Fibroblast of lung (primary cell): Measurements from ENCODE around the gene GSE1.

Experiments
- EZH2 ChIP-seq: IDR thresholded peaks from 2 replicates; pipeline ENCODE4 v1.5.1; 2012; ENCODE audit warnings: low read length, control low read depth, mild to moderate bottlenecking; ENCODE audit errors: missing control alignments
- TF ChIP-seq, protein P1 (sequence below), 2 donors: IDR thresholded peaks in 1 of 2; conservative IDR thresholded peaks in 1 of 2; 1 replicate in 1 of 2; 2 replicates in 1 of 2; pipeline ENCODE4 v1.5.1; 2011 to 2012; ENCODE audit warnings: low read length in 2 of 2, control low read depth in 1 of 2, inconsistent platforms in 1 of 2, low read depth in 1 of 2, mild to moderate bottlenecking in 1 of 2

DNA sequence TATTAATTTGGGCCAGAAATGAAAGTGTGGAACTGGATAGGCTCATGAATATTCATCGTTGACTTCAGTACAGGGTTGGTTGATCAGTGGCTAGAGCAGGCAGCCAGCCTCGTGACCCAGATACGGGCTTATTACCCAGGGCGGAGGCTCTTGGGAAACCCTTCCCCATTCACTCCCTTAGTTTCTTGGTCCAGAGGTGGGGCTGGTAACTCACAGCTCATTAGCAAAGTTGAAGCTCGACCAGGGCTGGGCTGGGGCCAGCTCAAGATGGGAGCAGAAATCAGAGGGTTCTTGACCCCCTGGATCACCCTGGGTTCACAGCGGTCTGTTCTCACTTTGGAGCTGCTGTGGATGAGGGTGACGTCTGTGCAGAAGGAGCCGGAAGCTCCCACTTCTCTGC is 44.6 kb upstream of the GSE1 start:
- TF ChIP-seq, protein P1, sequence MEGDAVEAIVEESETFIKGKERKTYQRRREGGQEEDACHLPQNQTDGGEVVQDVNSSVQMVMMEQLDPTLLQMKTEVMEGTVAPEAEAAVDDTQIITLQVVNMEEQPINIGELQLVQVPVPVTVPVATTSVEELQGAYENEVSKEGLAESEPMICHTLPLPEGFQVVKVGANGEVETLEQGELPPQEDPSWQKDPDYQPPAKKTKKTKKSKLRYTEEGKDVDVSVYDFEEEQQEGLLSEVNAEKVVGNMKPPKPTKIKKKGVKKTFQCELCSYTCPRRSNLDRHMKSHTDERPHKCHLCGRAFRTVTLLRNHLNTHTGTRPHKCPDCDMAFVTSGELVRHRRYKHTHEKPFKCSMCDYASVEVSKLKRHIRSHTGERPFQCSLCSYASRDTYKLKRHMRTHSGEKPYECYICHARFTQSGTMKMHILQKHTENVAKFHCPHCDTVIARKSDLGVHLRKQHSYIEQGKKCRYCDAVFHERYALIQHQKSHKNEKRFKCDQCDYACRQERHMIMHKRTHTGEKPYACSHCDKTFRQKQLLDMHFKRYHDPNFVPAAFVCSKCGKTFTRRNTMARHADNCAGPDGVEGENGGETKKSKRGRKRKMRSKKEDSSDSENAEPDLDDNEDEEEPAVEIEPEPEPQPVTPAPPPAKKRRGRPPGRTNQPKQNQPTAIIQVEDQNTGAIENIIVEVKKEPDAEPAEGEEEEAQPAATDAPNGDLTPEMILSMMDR (conservative IDR thresholded peaks at IDR 0.05 in 1 of 2, IDR thresholded peaks at IDR 0.05 in 1 of 2; ENCODE audit: low read depth in 1 of 2, low read length in 2 of 2), result no peak
- no peak for TF ChIP-seq EZH2
